HG03064 (cell line): ENCODE measurements around the gene PABPN1L.

Experiments
- ATAC-seq: cut with Tn5 transposase; IDR thresholded peaks from one replicate; pipeline ENCODE4 v1.9.1; 2021; ENCODE audit warnings: low read depth; ENCODE audit not compliant: unreplicated experiment

Gene PABPN1L

GRCh38 chr16:88853325-88853941 lies 13.0 kb downstream of the PABPN1L start:
- ATAC-seq: no peak

GRCh38 chr16:88851616-88852015 lies 14.8 kb downstream of the PABPN1L start:
- no peak for ATAC-seq

- ATAC-seq: no peak
Observed at GRCh38 chr16:88850531-88851199, 15.8 kb downstream of the PABPN1L start.

GRCh38 chr16:88848557-88848956 lies 17.9 kb downstream of the PABPN1L start:
- no peak for ATAC-seq

- ATAC-seq: no peak
Observed at GRCh38 chr16:88847654-88848053, 18.8 kb downstream of the PABPN1L start.

GRCh38 chr16:88846088-88846487 lies 20.4 kb downstream of the PABPN1L start:
- ATAC-seq: no peak

GRCh38 chr16:88844419-88845036 lies 21.9 kb downstream of the PABPN1L start:
- ATAC-seq: no peak

GRCh38 chr16:88843256-88843655 lies 23.2 kb downstream of the PABPN1L start:
- no peak for ATAC-seq

- ATAC-seq: no peak
Observed at GRCh38 chr16:88842806-88843205, 23.7 kb downstream of the PABPN1L start.

- ATAC-seq: no peak
Observed at GRCh38 chr16:88842308-88842756, 24.1 kb downstream of the PABPN1L start.

GRCh38 chr16:88841521-88842307 lies 24.7 kb downstream of the PABPN1L start:
- no peak for ATAC-seq

GRCh38 chr16:88840600-88841215 lies 25.8 kb downstream of the PABPN1L start:
- no peak for ATAC-seq

GRCh38 chr16:88839745-88840599 lies 26.5 kb downstream of the PABPN1L start:
- ATAC-seq: no peak

GRCh38 chr16:88839026-88839529 lies 27.4 kb downstream of the PABPN1L start:
- ATAC-seq: no peak

- no peak for ATAC-seq
Observed at GRCh38 chr16:88838566-88838965, 27.9 kb downstream of the PABPN1L start.

- no peak for ATAC-seq
Observed at GRCh38 chr16:88837806-88838205, 28.7 kb downstream of the PABPN1L start.

- no peak for ATAC-seq
Observed at GRCh38 chr16:88836791-88837190, 29.7 kb downstream of the PABPN1L start.

- no peak for ATAC-seq
Observed at GRCh38 chr16:88835818-88836217, 30.6 kb downstream of the PABPN1L start.

- no peak for ATAC-seq
Observed at GRCh38 chr16:88835383-88835782, 31.1 kb downstream of the PABPN1L start.

GRCh38 chr16:88834670-88835069 lies 31.8 kb downstream of the PABPN1L start:
- ATAC-seq: no peak
